Lung (tissue), 12 donors: Measurements from ENCODE around the gene CDC42BPA. TPM values are rescaled to one million over a fixed set of nuclear protein-coding genes. Genes with fewer than 3 reads are reported as not detected.

Experiments used
- ATAC-seq: fragments of 200-7000 bp; cut with Tn5 transposase; one replicate; pipeline ENCODE4 v1.9.1; 2020; ENCODE audit warnings: moderate number of reproducible peaks; ENCODE audit not compliant: insufficient read depth, low FRiP score
- DNase-seq, 3 donors: peaks; one replicate each; pipeline ENCODE4 v3.0.0-alpha.2; 2013 to 2017
- H3K27ac ChIP-seq, 2 donors: one replicate each; pipeline ENCODE4 v1.5.1; 2013; ENCODE audit warnings: mild to moderate bottlenecking in 2 of 2, moderate library complexity in 2 of 2, control low read depth in 1 of 2, inconsistent platforms in 1 of 2, low read depth in 1 of 2, low read length in 1 of 2
- H3K27me3 ChIP-seq, 3 donors: one replicate each; pipeline ENCODE4 v1.5.1; 2013; ENCODE audit warnings: low read length in 2 of 3; ENCODE audit not compliant: control insufficient read depth in 3 of 3, insufficient read depth in 3 of 3
- H3K36me3 ChIP-seq, 4 donors: one replicate each; pipeline ENCODE4 v1.5.1; 2013; ENCODE audit warnings: low read length in 4 of 4, mild to moderate bottlenecking in 1 of 4, moderate library complexity in 1 of 4; ENCODE audit not compliant: control insufficient read depth in 4 of 4, insufficient read depth in 4 of 4
- H3K4me1 ChIP-seq, 5 donors: one replicate each; pipeline ENCODE4 v1.5.1; 2013; ENCODE audit warnings: low read length in 5 of 5, mild to moderate bottlenecking in 2 of 5, moderate library complexity in 1 of 5; ENCODE audit not compliant: control insufficient read depth in 5 of 5, insufficient read depth in 5 of 5
- H3K4me3 ChIP-seq: one replicate; pipeline ENCODE4 v1.5.1; 2013; ENCODE audit warnings: mild to moderate bottlenecking, control low read depth, moderate library complexity
- H3K9ac ChIP-seq, 2 donors: one replicate each; pipeline ENCODE4 v1.5.1; 2013; ENCODE audit warnings: low read length in 2 of 2, control low read depth in 1 of 2; ENCODE audit not compliant: insufficient read depth in 1 of 2
- H3K9me3 ChIP-seq, 4 donors: one replicate each; pipeline ENCODE4 v1.5.1; 2013; ENCODE audit warnings: low read length in 3 of 4, mild to moderate bottlenecking in 1 of 4, moderate library complexity in 1 of 4; ENCODE audit not compliant: control insufficient read depth in 4 of 4, insufficient read depth in 3 of 4
- CTCF ChIP-seq: IDR thresholded peaks from 2 replicates; pipeline ENCODE4 v1.5.1; 2012; ENCODE audit warnings: mild to moderate bottlenecking; ENCODE audit errors: control extremely low read depth, extremely low read depth
- WGBS, 2 donors: extraction: QIAGEN DNeasy Blood & Tissue Kit; methylation state at CpG; one replicate each; pipeline ENCODE4 v1.1.7; 2013; 5-methylcytosine and 5-hydroxymethylcytosine counted together
- polyA plus RNA-seq, 2 donors: library from polyadenylated mRNA; stranded (reverse); fragments of 200-250 nt; gene quantifications; one replicate each; pipeline ENCODE4 v1.2.1, GENCODE V29; 2013
- total RNA-seq, 2 donors: library from RNA; depleted of rRNA in 1 of 2; stranded (reverse); fragments of >200 nt in 1 of 2; gene quantifications; one replicate each; pipeline ENCODE4 v1.2.1, GENCODE V29; 2014 to 2021
- donor health status: control.
- donor health status: control.
- donor health status: Bipolar disorder and iron deficiency.
- donor health status: healthy.
- donor health status: DM: yes; HTN: yes; CAD: no.

Gene CDC42BPA
- total and polyA plus RNA-seq, 4 donors, result 6.4 to 97.4 (median 20.2) TPM

GRCh38 chr1:226974544-226975258 lies 343.6 kb downstream of the CDC42BPA start:
- DNase-seq, result no peak
- Histone ChIP-seq H3K4me3 (no peak overlapping the region), H3K9me3 (peaks cover 0 to 5% (median 0%) of the 10 kb centered on the region in 4 donors), H3K27ac (peak overlapping the region; percentile 88 to 92), H3K27me3 (no peaks in the 10 kb centered on the region), H3K36me3 (peaks cover 0 to 19% (median 11%) of the 10 kb centered on the region in 4 donors), H3K9ac (no peak overlapping the region), H3K4me1 (peaks cover 6 to 26% (median 11%) of the 10 kb centered on the region in 5 donors)
- TF ChIP-seq CTCF, result no peak
- ATAC-seq, result no peak
- 68 to 84% methylated on average over 14 of the region's 14 CpGs for WGBS, 2 donors

DNA sequence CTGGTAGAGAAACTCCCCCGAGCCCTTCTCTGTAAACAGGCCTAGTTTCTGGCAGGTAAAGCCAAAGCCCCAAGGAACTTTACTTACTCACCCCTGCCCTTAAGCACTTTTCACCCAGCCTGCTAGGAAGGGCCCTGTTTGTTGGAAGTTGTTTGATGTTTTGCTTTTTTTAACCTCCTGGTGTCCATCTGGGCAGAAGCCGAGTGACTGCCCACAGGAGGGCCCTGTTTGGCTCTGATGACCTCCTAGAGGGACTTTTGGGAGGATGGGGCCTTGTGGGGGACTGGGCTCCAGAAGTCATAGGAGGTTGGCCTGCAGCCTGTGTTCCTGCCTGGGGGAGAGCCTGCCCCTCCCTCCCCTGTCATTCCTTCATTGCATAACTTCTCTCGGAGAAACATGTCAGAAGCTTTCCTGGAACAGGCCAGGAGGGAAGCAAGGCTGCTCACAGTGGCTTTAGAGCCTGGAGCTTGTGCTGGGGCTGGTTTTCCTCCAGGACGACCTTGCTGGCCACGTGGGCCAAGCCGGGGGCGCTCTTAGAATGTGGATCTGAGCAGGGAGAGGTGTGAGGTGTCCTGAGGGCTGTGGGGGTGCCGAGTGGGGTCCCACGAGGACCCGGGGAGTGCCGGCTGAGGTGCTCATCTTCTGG lies 344.3 kb downstream of the CDC42BPA start:
- Histone ChIP-seq H3K27ac (peak overlapping the region; percentile 88 to 92), H3K4me3 (no peak overlapping the region), H3K4me1 (peaks cover 6 to 26% (median 11%) of the 10 kb centered on the region in 5 donors), H3K9me3 (peaks cover 0 to 5% (median 0%) of the 10 kb centered on the region in 4 donors), H3K9ac (no peak overlapping the region), H3K27me3 (no peaks in the 10 kb centered on the region), H3K36me3 (peaks cover 0 to 14% (median 11%) of the 10 kb centered on the region in 4 donors)
- WGBS, 2 donors, result 54 to 72% methylated on average over 11 of the region's 11 CpGs
- DNase-seq (peak in 2 of 3 donors; percentile 19 to 54), ATAC-seq (peak; percentile 74)
- TF ChIP-seq CTCF, result no peak

DNA sequence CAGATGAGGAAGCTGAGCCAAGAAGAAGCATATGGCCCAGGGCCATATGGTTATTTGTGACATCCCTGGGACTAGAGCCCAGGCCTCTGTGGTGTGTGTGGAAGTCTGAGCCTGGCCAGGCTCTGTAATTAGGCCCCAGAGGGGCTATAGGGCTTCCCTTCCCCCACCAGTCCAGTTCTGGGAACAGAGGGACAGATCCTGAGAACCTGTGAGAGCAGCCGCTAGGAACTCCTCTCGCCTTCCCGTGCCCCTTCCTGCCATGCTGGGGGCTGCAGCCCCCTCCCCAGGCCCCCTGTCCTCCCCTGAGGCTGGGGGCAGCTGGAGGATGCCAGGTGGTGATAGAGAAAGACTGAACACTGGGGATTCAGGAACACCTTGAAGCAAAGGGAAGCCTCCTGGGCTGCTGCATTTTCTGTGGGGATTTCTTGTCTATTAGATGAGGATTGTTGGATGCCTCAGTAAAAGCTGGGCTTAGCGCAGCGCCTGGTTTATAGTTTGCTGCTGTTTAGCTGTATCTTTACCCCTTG lies 344.9 kb downstream of the CDC42BPA start:
- H3K36me3 ChIP-seq, result peaks cover 0 to 11% (median 10%) of the 10 kb centered on the region in 4 donors
- H3K27me3 ChIP-seq, result no peaks in the 10 kb centered on the region
- ATAC-seq, result no peak

More for the DNA sequence above, 344.9 kb downstream of the CDC42BPA start:
- no peak overlapping the region for H3K9ac ChIP-seq
- peak in 1 of 3 donors; percentile 43 for DNase-seq
- TF ChIP-seq CTCF, result no peak
- peaks cover 6 to 26% (median 11%) of the 10 kb centered on the region in 5 donors for H3K4me1 ChIP-seq
- peak overlapping the region; percentile 88 to 92 for H3K27ac ChIP-seq
- 91 to 100% methylated on average over 5 of the region's 5 CpGs for WGBS, 2 donors
- no peak overlapping the region for H3K4me3 ChIP-seq
- peaks cover 0 to 5% (median 0%) of the 10 kb centered on the region in 4 donors for H3K9me3 ChIP-seq
